Lower leg skin (tissue), 4 donors: ENCODE results near the gene IDH3B. TPM values are rescaled to one million over a fixed set of nuclear protein-coding genes. Genes with fewer than 3 reads are reported as not detected.

Experiments used
- DNase-seq, 2 donors: peaks; one replicate each; pipeline ENCODE4 v3.0.0-alpha.2; 2019; ENCODE audit warnings: low spot score in 2 of 2
- H3K4me3 ChIP-seq: fragments of 200-600 bp; sonication (generic); 2 replicates; pipeline ENCODE4 v1.5.1; 2017; ENCODE audit warnings: mild to moderate bottlenecking, low read depth; ENCODE audit not compliant: poor library complexity, severe bottlenecking
- CTCF ChIP-seq, 3 donors: fragments of 450-650 bp; IDR thresholded peaks; one replicate each; pipeline ENCODE4 v1.5.1; 2016; ENCODE audit warnings: antibody characterized with exemption in 3 of 3, mild to moderate bottlenecking in 3 of 3, moderate library complexity in 2 of 3
- POLR2A ChIP-seq, 2 donors: fragments of 450-650 bp; IDR thresholded peaks; one replicate each; pipeline ENCODE4 v1.6.1; 2016 to 2017; ENCODE audit warnings: antibody characterized with exemption in 2 of 2, mild to moderate bottlenecking in 1 of 2, moderate library complexity in 1 of 2
- WGBS, 2 donors: methylation state at CpG; one replicate each; pipeline ENCODE4 v1.1.5; 2018; 5-methylcytosine and 5-hydroxymethylcytosine counted together
- intact Hi-C: fragments of 100-400 bp; cut with DNase I; formaldehyde crosslinking; loops from one replicate; pipeline ENCODE4 v1.15.0; 2023; ENCODE audit warnings: low total_unique reads
- total RNA-seq, 4 donors: library from RNA; depleted of rRNA; stranded (reverse); fragments of >200 nt; gene quantifications; one replicate each; pipeline ENCODE4 v1.1.0, GENCODE V29; 2016

Gene IDH3B
- total RNA-seq, 4 donors from 2014 or later = 121 to 151 (median 126) TPM

- 67 to 72% methylated on average over 7 to 9 of the region's 9 CpGs for WGBS, 2 donors
- H3K4me3 ChIP-seq = no peak overlapping the region
- TF ChIP-seq POLR2A (IDR thresholded peaks at IDR 0.05) (no peak), CTCF (IDR thresholded peaks at IDR 0.05) (no peak)
- intact Hi-C loops = no loop called here
- DNase-seq = no peak
These were observed 37.1 kb upstream of the IDH3B start for GRCh38 chr20:2700913-2701620.

GRCh38 chr20:2699775-2700413 lies 35.9 kb upstream of the IDH3B start:
- DNase-seq = peak in 1 of 2 donors; percentile 54
- H3K4me3 ChIP-seq = no peak overlapping the region
- TF ChIP-seq CTCF (IDR thresholded peaks at IDR 0.05) (no peak), POLR2A (IDR thresholded peaks at IDR 0.05) (no peak)
- 69 to 71% methylated on average over 5 of the region's 5 CpGs for WGBS, 2 donors
- intact Hi-C loops = no loop called here

GRCh38 chr20:2698912-2699311 lies 34.9 kb upstream of the IDH3B start:
- no peak for TF ChIP-seq CTCF (IDR thresholded peaks at IDR 0.05)
- 79 to 98% methylated on average over 4 of the region's 4 CpGs for WGBS, 2 donors
- DNase-seq = peak in 1 of 2 donors; percentile 46
- intact Hi-C loops = no loop called here
- no peak overlapping the region for H3K4me3 ChIP-seq

GRCh38 chr20:2698186-2698817 lies 34.3 kb upstream of the IDH3B start:
- TF ChIP-seq POLR2A (IDR thresholded peaks at IDR 0.05) (no peak), CTCF (IDR thresholded peaks at IDR 0.05) (no peak)
- intact Hi-C loops = no loop called here
- 76 to 85% methylated on average over 4 of the region's 4 CpGs for WGBS, 2 donors
- H3K4me3 ChIP-seq = no peak overlapping the region
- peak in 1 of 2 donors; percentile 74 for DNase-seq

GRCh38 chr20:2697768-2698167 lies 33.8 kb upstream of the IDH3B start:
- TF ChIP-seq CTCF (IDR thresholded peaks at IDR 0.05) = no peak
- TF ChIP-seq POLR2A (IDR thresholded peaks at IDR 0.05) = no peak
- H3K4me3 ChIP-seq = no peak overlapping the region
- peak in 1 of 2 donors; percentile 37 for DNase-seq
- WGBS, 2 donors = 83 to 85% methylated on average over 2 to 3 of the region's 3 CpGs
- intact Hi-C loops = no loop called here
